Progenitor cell of endocrine pancreas (in vitro differentiated cells): Measurements from ENCODE around the gene NEDD9. TPM values are rescaled to one million over a fixed set of nuclear protein-coding genes. Genes with fewer than 3 reads are reported as not detected.
A peak's percentile ranks its signal among the peaks of the same experiment; 100 is the strongest.

ENCODE experiments used
- DNase-seq: peaks from one replicate; pipeline ENCODE4 v3.0.0; 2021; ENCODE audit warnings: low spot score; ENCODE audit not compliant: unreplicated experiment
- H3K27ac Mint-ChIP-seq: 2 replicates; pipeline ENCODE4 v1.8.0; 2021; ENCODE audit warnings: mild to moderate bottlenecking, moderate library complexity, mixed read lengths
- H3K27me3 Mint-ChIP-seq: 2 replicates; pipeline ENCODE4 v1.8.0; 2021; ENCODE audit warnings: mixed read lengths
- H3K36me3 Mint-ChIP-seq: 2 replicates; pipeline ENCODE4 v1.8.0; 2022; ENCODE audit warnings: mixed read lengths; ENCODE audit not compliant: insufficient read depth
- H3K4me1 Mint-ChIP-seq: 2 replicates; pipeline ENCODE4 v1.8.0; 2021; ENCODE audit warnings: low read depth, mixed read lengths
- H3K4me3 Mint-ChIP-seq: 2 replicates; pipeline ENCODE4 v1.8.0; 2021; ENCODE audit warnings: low read depth, mild to moderate bottlenecking, moderate library complexity, mixed read lengths
- H3K9me3 Mint-ChIP-seq: 2 replicates; pipeline ENCODE4 v1.8.0; 2021; ENCODE audit warnings: low read depth, mixed read lengths
- total RNA-seq: library from RNA; stranded (reverse); gene quantifications from 2 replicates; pipeline ENCODE4 v1.2.1, GENCODE V29; 2021
- TF ChIP-seq, protein P1 (sequence below): fragments of 200-600 bp; sonication (generic); IDR thresholded peaks from one replicate; pipeline ENCODE4 v1.5.0; 2021; ENCODE audit warnings: antibody characterized with exemption, mild to moderate bottlenecking; ENCODE audit not compliant: unreplicated experiment

The NEDD9 gene
- total RNA-seq, 1 donor from 2014 or later, result 14.1 TPM

DNA sequence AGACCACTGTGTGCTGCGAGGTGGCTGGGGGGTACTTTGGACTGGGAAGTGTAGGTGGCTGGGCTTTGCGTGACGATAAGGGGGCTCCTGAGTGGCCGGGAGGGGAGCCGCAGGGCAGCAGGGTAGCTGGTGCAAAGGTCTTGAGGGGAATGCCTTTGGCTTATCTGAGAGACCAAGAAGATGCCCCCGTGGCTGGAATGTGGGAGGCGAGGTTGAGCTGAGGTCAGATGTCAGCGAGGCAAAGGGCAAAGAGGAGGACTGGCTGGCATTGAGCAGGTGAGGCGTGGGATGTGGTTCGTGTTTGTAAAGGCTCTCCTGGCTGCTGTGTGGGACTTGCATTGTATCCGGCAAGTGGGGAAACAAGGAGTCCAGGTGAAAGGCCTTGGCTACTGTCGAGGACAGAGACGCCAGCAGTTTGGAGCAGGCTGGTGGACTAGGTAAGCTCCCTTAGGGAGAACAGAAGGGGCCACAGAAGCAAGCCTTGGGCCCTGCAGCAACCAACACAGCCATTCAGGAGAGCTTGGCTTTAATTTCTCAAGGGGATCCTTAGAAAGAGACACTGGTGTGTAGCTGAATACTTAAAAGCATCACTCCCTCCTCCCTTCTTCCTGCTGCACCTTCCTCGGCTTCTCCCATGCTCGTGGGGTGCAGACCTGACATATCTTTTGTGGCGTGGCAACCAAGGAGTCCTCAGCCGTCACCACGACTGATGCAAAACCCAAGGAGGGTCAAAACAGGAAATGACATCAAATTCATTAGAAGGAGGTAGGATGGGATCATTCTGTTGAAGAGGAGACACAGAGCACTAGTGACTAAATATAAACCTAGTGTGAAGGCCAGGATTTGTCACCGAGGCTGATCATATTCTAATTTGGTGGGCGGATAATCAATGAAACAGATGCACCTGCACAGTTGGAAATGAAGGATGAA, 67.5 kb downstream of the NEDD9 start:
- no peaks in the 10 kb centered on the region for H3K36me3 Mint-ChIP-seq
- TF ChIP-seq, protein P1, sequence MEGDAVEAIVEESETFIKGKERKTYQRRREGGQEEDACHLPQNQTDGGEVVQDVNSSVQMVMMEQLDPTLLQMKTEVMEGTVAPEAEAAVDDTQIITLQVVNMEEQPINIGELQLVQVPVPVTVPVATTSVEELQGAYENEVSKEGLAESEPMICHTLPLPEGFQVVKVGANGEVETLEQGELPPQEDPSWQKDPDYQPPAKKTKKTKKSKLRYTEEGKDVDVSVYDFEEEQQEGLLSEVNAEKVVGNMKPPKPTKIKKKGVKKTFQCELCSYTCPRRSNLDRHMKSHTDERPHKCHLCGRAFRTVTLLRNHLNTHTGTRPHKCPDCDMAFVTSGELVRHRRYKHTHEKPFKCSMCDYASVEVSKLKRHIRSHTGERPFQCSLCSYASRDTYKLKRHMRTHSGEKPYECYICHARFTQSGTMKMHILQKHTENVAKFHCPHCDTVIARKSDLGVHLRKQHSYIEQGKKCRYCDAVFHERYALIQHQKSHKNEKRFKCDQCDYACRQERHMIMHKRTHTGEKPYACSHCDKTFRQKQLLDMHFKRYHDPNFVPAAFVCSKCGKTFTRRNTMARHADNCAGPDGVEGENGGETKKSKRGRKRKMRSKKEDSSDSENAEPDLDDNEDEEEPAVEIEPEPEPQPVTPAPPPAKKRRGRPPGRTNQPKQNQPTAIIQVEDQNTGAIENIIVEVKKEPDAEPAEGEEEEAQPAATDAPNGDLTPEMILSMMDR, result no peak
- DNase-seq, result no peak

DNA sequence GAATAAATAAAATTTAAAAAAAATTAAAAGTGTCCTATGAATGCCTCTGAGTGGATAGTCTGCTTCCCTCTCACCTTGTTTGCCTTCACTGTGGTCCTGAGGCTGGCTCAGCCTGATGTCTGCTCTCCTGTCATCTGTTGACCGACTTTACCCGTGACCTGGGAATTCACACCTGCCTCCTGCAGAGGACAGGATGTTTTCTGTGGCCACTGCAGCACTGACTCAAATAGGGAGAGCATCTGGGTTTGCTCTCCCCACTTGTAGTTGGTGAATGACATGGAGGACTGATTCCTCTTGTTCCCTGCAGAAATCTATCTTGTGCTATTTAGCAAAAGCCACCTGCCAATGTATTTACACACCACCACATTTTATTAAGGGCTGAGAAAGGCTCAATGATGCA, 68.5 kb downstream of the NEDD9 start:
- Mint-ChIP-seq H3K27me3 (peaks cover 4% of the 10 kb centered on the region), H3K4me3 (no peak overlapping the region), H3K27ac (no peak overlapping the region), H3K36me3 (no peaks in the 10 kb centered on the region), H3K9me3 (no peaks in the 10 kb centered on the region), H3K4me1 (peaks cover 7% of the 10 kb centered on the region)
- DNase-seq, result no peak
- TF ChIP-seq, protein P1, result no peak

More for the DNA sequence above, 67.5 kb downstream of the NEDD9 start:
- Mint-ChIP-seq H3K4me1 (peaks cover 7% of the 10 kb centered on the region), H3K4me3 (no peak overlapping the region), H3K27me3 (peaks cover 4% of the 10 kb centered on the region), H3K9me3 (no peaks in the 10 kb centered on the region), H3K27ac (peak overlapping the region; percentile 51)

DNA sequence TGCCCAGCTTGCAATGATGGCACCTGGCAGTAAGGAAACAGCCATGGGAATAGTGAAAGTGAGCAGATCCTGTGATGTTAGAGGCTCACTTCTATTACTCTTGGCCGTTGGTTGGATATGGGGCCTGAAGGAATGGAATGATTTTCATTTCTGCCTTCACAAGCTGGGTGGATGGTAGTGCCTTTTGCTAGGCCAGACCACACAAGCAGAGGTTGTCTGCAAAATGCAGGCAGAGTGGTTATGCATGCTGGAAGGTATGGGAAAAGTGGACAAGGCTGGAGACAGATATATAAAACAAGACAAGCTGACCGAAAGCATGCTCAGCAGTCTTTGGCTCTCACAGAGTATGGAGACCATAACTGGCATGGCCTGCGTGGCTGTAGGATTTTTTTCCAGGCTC, 70.2 kb downstream of the NEDD9 start:
- no peaks in the 10 kb centered on the region for H3K27me3 Mint-ChIP-seq
- TF ChIP-seq, protein P1, result no peak

DNA sequence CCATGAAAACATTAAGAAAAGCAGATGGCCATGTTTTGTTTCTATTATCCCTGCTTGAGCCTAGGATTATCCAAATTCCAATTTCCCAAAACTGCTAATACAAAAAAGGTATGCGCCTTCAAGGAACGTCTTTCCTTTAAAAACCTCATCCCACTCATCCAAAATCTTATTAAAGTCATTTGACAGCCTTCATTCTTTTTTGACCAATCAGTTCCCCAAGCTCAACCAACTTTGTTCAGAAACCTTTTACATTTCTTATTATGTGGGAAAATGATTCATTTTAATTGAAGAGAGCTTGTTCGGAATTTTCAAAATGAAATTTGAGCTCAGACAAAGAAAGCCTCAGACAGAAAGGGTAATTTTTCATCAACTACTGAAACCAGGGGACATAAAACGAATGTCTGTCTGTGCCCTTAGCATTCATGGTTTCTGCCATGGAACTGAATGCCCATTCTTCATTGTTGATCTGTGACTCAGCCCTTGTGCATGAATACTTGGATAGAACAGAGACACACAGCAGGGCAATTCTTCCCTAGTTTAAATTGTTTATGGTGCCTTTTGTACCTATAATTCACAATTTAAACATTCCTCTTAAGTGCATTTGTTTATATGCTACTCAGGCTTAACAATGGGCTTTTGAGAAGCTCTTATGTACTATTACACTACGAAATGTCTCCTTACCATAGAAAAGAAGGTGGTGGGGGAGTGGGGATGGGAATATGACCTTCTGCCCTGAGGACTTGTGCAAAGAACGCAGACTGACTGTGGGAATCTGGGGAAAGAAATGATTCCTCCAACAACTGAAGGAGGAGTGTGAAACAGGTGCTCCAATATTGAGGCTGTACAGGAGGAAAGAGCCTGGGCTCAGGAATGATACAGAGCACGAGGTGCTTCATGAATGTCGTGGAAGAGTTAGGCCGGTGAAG, 71.2 kb downstream of the NEDD9 start:
- Mint-ChIP-seq H3K4me3 (no peak overlapping the region), H3K36me3 (no peaks in the 10 kb centered on the region), H3K27me3 (no peaks in the 10 kb centered on the region), H3K27ac (no peak overlapping the region), H3K9me3 (no peaks in the 10 kb centered on the region), H3K4me1 (peaks cover 7% of the 10 kb centered on the region)
- TF ChIP-seq, protein P1, result no peak
- DNase-seq, result no peak

More for the DNA sequence above, 70.2 kb downstream of the NEDD9 start:
- H3K4me3 Mint-ChIP-seq, result no peak overlapping the region
- no peaks in the 10 kb centered on the region for H3K36me3 Mint-ChIP-seq
- DNase-seq, result no peak
- H3K4me1 Mint-ChIP-seq, result peaks cover 7% of the 10 kb centered on the region
- H3K27ac Mint-ChIP-seq, result no peak overlapping the region
- H3K9me3 Mint-ChIP-seq, result no peaks in the 10 kb centered on the region

DNA sequence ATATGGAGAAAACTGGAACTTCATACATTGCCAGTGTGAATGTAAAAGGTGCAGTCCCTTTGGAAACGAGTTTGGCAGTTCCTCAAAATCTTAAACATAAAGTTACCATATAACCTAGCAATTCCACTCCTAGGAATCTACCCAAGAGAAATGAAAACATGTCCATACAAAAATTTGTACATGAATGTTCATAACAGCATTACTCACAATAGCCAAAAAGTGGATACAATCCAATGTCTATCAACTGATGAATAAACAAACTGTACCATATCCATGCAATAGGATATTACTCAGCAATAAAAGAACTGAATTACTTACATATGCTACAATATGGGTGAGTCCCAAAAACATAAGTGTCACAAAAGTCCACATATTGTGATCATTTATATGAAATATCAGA, 72.3 kb downstream of the NEDD9 start:
- no peaks in the 10 kb centered on the region for H3K9me3 Mint-ChIP-seq

More for the DNA sequence above, 72.3 kb downstream of the NEDD9 start:
- TF ChIP-seq, protein P1, result no peak
- DNase-seq, result no peak
- Mint-ChIP-seq H3K4me1 (peaks cover 7% of the 10 kb centered on the region), H3K36me3 (no peaks in the 10 kb centered on the region), H3K4me3 (no peak overlapping the region), H3K27ac (no peak overlapping the region), H3K27me3 (peaks cover 4% of the 10 kb centered on the region)
